ENCODE results near the gene FUBP3.

The FUBP3 gene

DNA sequence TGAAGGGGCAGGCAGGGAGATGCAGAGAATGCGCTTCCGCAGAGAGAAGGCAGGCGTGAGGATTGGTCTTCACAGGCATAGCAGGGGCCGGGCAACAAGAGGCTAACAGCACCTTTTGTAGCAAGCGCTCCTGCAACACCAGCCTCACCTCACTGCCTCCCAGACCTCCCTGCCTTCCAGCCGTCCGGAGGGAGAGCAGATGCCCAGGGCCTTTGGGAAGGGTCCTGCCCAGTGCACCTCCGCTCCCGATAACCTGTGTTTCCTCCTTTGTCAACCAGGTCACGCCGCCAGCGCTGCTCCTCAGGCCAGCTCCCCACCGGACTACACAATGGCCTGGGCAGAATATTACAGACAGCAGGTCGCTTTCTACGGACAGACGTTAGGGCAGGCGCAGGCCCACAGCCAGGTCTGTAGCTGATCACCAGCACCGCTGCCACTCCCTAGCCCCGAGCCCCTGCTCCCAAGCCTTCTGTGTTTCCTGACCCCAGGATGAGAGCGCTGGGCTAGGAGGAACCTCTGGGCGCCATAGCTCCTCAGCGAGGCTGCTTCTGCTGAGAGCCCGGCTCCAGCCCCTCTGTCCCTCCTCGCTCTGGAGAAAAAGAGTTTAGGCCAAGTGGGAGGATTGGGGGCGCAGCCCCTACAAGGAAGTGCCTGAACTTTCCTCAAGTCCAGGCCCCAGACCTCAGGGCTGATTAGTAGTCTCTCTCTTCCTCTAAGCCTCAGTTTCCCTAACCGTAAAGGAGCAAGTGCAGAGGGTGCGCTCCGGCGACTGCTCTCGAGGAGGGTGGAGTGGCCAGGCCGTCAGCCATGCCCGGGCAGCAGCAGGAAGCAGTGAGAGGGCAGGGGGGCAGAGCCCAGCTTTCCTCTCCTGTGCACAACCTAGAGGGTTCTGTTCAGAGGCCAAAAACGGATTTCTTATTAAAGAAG, 56.6 kb downstream of the FUBP3 start:
- no peak for DNase-seq

DNA sequence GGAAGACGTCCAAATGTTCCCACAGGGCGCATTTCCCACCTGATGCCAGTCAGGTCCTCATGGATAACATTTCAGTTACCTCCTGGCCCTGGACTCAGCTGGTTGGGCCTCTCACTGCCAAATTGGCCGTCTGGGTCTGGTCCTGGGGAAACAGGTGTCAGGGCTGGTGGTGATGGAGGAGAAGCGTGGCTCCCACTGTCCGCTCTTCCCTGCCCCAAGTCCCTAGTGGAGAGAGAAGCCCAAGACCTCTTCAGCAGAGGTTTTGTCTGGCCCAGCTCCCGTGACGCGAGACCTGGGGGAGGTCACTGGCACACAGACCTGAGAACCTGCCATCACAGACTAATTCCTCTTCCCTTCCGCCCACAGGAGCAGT, 57.3 kb downstream of the FUBP3 start:
- DNase-seq, result no peak

DNA sequence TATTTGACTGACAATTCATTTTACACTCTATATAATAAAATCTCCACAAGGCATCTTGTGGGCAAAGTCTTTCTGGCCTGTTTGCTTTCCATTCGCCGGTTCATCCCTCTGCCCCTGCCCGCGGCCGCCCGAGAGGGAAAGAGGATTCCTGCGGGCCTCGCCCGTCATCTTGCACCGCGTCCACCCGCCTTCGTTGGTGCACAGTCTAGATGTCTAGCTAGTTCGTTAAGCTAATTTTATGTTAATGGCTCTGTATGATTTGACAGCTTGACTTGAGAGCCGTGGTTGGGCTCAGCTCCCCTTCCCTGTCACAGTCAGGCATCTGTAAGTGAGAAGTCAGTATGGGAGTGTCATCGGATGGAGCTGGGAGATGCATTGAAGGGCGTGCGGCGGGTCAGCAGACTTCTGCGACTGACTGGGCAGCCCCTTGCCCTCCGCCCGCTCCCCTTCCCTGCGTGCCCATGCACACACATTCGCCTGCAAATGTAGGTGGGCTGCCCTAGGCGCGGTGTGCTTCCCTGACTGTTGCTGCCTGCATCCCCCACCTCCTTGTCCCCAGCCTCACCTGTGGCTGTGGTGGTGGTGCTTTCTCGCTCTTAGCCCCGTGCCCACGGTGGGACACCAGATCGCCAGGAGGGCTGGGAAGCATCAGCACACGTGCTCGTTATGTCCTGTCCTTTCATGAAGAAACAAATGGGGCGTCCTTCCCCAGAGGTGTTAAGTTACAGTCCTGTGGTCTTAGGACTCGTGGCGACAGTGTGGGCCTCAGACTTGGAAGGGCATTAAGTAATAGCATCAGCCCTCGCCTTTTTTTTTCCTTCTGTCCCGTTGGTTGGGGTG, 59.1 kb downstream of the FUBP3 start:
- no peak for DNase-seq

DNA sequence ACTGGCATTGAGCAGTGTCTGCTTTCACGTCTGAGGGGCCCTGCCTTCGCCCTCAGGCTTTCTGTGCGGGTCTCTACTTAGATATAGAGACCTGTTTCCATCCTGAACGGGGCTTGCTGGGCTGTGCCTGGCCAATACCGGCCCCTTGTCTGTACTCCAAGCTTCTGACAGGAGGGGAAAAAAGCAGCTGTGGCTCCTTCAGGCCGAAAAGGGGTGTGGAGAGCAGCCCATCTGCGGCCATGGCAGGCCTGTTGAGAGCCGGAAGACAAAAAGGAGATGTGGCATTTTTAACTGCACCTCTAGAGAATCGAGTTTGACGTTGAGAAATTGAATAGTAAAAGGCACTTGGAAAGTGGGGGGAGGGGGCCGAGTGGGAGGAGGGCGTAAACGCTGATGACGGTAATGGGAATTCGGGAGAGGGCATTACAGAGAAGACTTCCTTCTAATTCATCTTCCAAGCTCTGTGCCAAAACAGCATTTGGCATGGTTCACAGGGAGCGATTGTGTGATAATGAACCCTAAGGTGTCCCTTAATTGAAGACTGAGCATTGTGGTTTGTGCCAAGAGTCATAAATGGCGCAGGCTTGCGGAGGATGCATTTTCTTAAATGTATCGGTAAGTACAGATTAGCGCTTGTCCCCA, 59.9 kb downstream of the FUBP3 start:
- DNase-seq, result no peak

DNA sequence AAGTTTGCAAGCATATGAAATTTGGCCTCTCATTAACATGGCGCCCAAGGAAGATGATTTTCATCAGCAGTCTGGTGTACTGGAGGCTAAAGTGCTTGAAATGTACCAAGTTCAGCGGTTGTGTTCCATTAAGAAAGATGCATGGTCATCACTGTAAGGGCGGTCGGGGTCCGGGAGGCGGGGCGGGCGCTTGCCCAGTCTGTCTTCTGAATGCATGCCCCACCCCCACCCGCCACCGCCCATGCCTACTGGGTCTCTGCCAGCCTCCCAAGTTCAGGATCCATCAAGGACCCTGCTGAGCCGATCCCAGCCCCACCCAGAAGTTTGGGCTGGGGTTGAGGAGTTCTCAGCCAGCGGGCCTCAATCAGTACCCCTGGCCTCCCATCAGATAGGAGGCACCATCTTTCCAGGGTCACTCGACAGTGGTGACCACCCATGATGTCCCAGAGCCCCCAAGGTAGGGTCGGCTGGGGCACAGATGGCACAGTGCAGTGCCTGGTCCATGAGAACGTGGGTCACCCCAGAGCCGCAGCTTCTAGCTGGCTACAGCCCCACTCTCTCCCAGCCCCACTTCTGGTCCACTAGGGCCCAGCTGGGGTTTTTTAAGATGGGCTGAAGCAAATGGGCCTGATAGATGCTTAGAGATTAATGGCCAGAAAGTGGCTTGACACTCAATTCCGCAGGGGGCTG, 60.6 kb downstream of the FUBP3 start:
- no peak for DNase-seq

DNA sequence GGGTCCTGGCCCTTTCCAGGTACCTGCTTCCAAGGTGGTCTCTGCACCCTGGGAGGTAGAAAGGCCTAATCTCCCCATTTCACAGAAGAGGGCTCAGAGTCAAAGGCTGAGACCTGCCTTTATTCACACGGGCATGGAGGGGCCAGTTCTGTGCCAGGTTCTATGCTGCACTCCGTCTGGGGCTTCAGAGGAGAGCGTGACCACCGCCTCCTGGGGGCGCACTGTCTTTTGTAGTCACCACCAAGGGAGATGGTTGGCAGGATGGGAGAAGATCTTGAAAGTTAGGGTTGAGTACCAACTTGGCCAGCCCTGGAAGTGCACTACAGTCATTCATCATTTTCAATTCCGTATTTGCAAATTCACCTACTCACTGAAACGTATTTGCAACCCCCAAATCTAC, 61.3 kb downstream of the FUBP3 start:
- no peak for DNase-seq

DNA sequence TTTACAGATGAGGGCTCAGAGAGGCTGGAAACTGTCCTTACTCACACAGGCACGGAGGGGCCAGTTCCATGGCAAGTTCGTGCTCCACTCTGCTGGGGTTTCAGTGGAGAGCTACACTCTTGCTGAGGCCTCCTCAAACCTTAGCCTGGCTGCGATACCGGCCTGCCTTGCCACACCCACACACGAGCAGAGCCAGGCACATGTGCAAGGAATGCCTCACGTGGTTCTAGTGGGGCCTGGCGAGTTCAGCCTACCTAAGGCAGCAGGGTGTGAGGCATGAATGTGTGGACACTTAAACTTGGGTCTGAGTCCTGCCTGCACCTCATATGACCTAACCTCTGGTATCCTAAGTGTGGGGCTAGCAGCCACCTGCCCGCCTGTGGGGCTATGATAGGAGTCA, 63.5 kb downstream of the FUBP3 start:
- no peak for DNase-seq

DNA sequence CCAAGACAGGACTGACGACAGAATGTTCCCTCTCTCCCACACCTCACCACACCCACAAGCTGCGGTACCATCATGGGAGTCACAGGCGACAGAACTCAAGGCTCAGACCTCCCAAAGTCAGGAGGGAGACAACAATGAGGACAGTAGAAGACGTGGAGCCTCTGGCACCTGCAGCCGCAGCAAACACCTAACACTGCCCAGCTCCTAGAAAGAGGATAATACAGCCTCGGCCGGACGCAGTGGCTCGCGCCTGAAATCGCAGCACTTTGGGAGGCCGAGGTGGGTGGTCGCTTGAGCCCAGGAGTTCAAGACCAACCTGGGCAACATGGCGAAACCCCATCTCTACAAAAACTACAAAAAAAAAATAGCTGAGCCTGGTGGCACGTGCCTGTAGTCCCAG, 71.8 kb downstream of the FUBP3 start:
- no peak for DNase-seq

DNA sequence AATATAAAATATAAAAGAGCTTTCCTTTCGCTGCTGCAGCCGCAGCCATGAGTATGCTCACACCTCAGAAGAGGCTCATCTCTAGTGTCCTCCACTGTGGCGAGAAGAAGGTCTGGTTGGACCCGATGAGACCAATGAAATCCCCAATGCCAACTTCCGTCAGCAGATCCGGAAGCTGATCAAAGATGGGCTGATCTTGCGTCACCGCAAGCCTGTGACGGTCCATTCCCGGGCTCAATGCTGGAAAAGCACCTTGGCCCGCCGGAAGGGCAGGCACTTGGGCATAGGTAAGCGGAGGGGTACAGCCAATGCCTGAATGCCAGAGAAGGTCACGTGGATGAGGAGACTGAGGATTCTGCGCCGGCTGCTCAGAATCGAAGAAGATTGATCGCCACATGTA, 72.4 kb downstream of the FUBP3 start:
- no peak for DNase-seq

DNA sequence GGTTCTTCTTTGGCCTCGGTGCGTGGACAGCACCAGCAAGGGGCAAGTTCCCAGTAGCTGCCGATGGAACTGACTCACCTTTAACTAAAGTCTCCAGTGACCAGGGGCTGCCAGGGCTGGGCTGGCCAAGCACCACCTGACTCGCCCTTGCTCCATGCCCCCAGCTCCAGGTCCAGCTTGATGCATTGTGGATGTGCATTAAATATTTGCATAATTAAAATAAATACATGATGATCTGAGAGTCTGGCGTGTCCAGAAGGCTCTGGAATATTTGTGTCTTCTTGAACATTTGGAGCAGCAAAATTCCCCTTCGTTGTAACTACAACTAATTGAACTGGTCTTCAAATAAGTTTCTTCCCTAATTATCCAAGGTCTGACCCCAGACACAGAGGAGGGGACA, 75.5 kb downstream of the FUBP3 start:
- DNase-seq, result no peak

DNA sequence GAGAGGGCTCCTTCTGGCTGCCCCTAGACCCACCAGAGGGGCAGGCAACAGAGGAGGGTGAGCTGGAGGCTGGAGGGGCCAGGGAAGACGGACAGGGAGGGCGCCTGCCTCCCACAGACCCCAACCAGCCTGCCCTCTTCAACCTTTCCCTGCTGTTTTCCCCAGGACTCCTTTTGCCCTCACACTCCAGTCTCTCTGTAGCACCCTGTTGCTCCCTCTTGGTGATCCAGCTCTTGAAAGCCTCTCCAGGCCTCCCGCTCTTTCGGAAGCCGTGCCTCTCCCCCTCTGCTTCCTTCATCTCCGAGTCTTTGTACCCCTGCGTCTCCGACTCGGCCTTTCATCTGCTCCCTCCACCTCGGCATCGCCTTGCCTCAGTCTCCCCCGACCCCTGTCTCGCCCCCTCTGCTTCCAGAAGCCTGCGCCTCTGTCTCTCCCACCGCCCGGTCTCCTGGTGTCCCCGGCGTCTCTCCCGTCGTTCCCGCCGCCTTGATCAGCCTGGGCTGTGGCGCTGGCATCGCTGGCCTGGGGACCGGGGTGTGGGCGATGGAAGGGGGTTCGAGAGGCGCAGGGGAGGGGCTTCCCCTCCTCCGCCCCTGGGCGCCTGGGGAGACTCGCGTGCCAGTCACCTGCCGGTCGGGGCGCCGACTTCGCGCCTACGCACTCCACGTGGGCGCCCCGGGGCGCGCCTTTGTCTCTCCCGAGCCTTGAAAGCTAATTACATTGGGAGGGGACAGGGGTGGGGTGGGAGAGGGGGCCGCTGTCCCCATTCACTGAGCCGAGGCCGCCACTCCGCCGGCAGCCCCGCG, 79.7 kb downstream of the FUBP3 start:
- DNase-seq, result no peak

DNA sequence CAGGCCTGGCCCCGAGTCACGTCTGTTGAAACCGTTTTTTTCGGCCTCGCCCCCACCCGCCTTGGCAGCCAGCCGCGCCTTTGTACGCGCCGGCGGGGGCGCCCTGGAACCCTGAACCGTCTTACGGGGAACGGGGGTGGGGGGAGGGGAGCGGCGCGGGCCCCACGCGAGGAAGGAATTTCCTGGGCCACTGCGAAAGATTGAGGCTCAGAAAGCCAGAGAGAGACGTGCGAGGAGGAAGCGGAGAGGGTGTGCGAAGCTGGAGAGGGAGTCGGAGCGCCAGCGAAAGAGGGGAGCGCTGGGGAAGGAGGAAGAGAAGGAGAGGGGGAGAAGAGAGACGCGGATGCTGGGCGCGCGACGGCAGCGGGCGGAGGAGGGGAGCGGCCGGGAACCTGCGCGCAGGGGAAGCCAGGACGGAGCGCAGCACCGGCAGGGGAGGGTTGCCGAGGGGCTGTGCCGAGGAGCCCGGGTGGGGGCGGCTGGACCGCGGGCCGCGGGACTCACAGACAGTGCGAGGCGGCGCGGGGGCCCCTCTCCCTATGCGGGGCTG, 80.4 kb downstream of the FUBP3 start:
- DNase-seq, result no peak

DNA sequence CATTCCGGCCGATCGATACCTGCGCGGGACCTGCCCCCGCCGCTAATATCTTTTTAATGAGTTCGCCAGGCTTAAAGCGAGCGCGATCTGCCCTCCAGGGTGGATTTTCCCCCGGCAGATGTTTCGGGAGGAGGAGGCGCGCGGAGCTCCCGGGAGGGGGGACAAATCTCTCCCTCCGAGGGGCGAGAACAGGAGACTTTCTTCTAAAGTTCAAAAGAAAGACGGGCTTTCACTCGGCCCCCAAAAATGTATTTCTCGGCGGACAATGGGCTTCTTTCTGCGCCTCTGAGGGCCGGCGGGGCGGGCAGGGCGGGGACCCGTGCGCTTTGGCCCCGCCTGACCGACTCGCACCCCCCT, 80.9 kb downstream of the FUBP3 start:
- no peak for DNase-seq

DNA sequence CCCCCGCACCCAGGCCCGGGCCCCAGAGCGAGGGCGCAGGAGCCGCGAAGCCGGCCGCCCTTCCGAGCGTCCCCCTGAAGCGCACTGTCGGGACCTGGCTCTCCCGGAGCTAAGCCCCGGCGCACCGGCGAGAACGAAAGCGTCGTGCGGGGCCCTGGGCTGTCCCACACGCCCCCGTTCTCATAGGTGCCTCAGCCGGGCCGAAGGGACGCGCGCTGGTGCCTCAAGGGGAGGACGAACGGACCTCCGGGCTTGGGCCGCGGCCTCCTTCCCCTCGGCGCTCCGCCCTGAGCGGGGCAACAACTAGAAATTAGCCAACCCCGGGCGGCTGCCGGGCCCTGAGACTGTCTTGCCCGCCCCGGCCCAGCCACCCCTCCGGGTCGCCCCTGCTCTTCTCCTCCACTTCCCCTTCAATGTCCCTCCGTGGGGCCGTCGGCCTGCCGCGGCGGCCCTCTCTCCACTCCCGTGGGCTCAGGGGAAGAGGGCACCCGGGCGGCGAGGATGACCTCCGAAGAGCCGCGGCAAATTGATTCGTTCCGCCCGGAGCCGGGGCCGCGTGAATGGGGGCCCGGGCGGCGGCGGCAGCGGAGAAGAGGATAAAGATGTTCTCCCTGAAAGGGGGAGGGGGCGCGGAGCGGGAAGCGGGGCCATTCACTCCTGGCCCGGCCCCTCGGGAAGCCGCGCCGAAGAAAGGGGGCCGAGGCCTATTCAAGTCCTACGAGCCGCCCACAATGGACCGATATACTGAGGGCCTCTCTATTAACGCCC, 81.5 kb downstream of the FUBP3 start:
- no peak for DNase-seq

DNA sequence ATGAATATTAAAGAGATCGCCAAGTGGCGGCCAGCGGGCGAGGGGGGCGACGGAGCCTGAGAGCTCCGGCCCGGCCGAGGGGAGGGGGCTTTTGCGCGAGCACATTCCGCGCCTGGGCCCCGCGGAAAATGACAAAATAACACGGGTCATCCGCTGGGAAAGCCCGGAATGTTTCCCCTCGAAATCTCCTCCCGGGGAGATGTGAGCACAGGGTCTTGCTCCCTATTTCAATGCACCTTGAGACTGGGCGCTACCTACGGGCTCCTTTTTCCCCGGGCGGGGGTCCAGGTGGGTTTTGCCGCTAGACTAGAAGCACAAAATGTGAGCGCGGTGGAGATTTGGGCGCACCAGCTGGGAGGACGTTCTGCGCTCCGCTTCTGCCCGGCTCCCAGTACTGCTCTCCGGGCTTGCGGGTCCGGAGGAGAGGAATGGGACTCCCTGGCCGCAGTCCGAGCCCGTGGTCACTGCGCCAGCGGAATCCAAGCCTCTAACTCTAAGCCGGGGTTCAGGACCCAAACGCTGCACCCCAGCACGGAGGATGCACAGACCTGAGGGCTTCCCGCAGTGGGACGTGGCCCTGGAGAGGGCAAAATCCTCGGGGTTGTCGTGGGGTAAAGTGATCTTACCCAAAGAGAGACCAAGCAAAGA, 82.2 kb downstream of the FUBP3 start:
- no peak for DNase-seq

DNA sequence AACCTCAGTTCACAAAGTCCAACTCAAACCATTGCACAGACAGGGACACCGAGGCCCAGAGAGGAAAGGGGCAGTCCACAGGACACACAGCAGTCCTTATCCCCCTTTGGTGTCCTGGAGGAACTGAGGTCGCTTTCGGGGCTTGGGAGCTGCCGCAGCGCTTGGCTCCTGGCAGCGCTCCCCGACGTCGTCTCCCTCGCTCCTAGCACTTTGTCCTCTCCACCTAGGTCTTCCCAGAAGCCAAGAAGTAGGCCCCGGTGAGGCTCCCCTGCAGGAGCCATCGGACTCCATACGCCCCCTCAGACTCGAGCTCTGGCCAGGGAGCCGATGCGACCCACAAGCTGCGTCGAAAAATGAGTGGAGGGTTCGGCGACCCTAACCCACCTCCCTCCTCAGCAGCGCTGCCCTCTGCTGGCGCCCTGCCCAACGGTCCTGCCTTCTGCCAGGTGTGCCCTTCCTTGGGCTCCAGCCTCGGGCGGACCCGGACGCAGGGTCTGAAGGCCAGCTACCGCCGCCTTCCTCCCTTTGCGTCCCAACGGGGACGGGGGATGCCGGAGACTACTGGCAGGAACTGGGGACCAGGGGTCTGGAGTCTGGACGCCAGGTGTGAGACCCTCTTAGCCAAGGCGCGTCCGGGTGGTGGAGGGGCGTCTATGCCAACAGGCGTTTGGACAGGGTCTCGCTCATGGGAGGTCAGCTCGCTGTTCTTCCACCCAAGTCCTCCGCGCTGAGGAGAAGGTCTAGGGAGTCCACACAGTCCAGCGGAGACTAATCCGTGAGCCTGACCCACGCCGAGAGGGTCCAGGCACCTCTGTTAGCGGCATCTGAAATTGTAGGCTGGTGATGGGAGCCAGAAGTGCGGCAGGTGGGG, 83.0 kb downstream of the FUBP3 start:
- no peak for DNase-seq

DNA sequence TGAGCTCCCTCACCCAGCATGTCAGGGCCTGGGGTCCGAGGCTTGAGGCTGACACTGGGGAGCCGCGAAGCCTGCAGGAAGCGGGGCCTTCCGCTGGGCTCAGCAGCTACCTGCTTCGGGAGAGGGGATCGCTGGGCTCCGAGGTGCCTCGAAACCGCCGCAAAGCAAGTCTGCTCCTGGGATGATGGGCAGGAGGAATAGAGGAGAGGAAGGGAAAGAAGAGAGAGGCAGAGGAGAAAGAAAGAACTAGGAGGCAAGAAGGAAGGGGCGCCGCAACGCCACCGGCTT, 83.5 kb downstream of the FUBP3 start:
- no peak for DNase-seq

DNA sequence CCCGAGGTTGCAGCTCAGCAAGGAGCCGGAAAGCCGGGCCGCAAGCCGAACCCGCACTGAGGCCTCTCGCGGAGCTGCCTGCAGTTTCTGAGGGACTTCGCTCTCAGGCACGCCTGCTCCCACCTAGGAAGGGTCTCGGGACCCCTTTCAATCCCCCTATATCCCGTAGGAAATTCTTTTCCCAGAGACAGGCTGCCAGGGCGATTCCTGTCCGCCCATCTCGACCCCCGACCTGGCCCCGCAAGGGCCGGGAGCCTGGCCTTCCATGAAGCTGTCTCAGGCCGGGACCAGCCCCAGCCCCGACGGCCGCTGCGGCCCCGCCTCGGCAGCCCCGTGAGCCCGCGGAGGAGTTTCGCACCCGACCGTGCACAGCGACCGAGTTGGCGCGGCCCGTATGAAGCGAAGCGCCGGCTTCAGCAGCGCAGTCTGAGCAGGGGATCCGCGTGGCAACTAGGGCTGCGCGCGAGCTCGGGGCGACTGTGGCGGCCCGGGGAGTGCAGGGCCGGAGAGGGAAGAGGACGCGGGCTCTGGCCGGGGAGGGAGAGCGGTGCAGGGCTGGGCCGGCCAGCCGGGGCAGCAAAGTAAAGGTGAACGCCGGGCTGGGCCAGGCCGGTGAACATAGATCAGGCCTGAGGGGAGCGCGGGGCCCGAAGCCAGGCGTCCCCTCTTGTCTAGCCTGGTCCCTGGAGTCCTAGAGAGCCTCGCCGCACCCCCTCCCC, 84.0 kb downstream of the FUBP3 start:
- DNase-seq, result no peak

DNA sequence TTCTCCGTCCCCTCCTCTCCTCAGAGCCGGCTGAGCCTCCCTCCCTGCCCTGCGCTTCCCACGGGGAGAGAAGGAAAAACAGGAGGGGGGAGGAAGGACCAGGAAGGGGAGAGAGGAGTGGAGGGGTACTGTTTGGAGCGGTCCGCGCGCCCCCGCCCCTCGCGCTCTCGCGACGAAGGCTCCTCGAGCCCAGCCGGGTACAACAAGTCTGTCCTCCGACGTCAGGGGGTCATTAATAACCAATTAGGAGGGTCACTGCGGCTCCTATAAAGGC, 84.5 kb downstream of the FUBP3 start:
- no peak for DNase-seq

Data from NCI-H345 (cell line).